OCI-LY3 (cell line): ENCODE measurements around the gene JARID2.

Experiments
- H2AFZ ChIP-seq: fragments of 200-600, 300-600 bp; shearing (Covaris generic); 2 replicates; pipeline ENCODE4 v1.6.0; 2014; ENCODE audit warnings: antibody characterized with exemption, low read depth, low read length
- H3K27ac ChIP-seq: fragments of 200-600, 300-600 bp; sonication (generic); 2 replicates; pipeline ENCODE4 v1.5.1; 2014; ENCODE audit warnings: mild to moderate bottlenecking, low read length, moderate library complexity, mixed read lengths
- H3K27me3 ChIP-seq: fragments of 200-600, 300-600 bp; sonication (generic); 2 replicates; pipeline ENCODE4 v1.6.1; 2014; ENCODE audit warnings: low read depth, low read length, mixed read lengths
- H3K36me3 ChIP-seq: fragments of 200-600, 300-600 bp; sonication (generic); replicated peaks from 2 replicates; pipeline ENCODE3; 2014; ENCODE audit warnings: low read depth, low read length, mixed read lengths
- H3K4me1 ChIP-seq: fragments of 300-600, 200-600 bp; sonication (generic); 2 replicates; pipeline ENCODE4 v1.6.1; 2014; ENCODE audit warnings: low read length, mixed read lengths
- H3K4me2 ChIP-seq: fragments of 200-600, 300-600 bp; sonication (generic); 2 replicates; pipeline ENCODE4 v1.6.1; 2014; ENCODE audit warnings: low read length, mixed read lengths
- H3K4me3 ChIP-seq: fragments of 300-600, 200-600 bp; sonication (generic); 2 replicates; pipeline ENCODE4 v1.5.1; 2014; ENCODE audit warnings: antibody characterized with exemption, mild to moderate bottlenecking, low read length, moderate library complexity
- H3K79me2 ChIP-seq: fragments of 300-600, 200-600 bp; shearing (Covaris generic); 2 replicates; pipeline ENCODE4 v1.6.1; 2014; ENCODE audit warnings: mild to moderate bottlenecking, low read length, mixed read lengths
- H3K9ac ChIP-seq: fragments of 300-600, 200-600 bp; shearing (Covaris generic); 2 replicates; pipeline ENCODE4 v1.6.0; 2014; ENCODE audit warnings: mild to moderate bottlenecking, low read length, moderate library complexity
- H3K9me3 ChIP-seq: fragments of 200-600, 300-600 bp; shearing (Covaris generic); 2 replicates; pipeline ENCODE4 v1.6.1; 2014; ENCODE audit warnings: low read length, mixed read lengths; ENCODE audit not compliant: insufficient read depth
- H4K20me1 ChIP-seq: fragments of 200-600, 300-600 bp; sonication (generic); 2 replicates; pipeline ENCODE4 v1.6.1; 2016; ENCODE audit warnings: low read length, mixed read lengths; ENCODE audit not compliant: insufficient read depth
- EZH2phosphoT487 ChIP-seq: fragments of 200-600 bp; shearing (Covaris generic); IDR thresholded peaks from 2 replicates; pipeline ENCODE4 v1.6.1; 2018; ENCODE audit warnings: antibody characterized with exemption, mixed run types, low read depth
- TF ChIP-seq, protein P1 (sequence below): fragments of 200-600, 300-600 bp; sonication (generic); IDR thresholded peaks from 2 replicates; pipeline ENCODE4 v1.5.1; 2014; ENCODE audit warnings: antibody characterized with exemption, low read length, low read depth

Gene JARID2

DNA sequence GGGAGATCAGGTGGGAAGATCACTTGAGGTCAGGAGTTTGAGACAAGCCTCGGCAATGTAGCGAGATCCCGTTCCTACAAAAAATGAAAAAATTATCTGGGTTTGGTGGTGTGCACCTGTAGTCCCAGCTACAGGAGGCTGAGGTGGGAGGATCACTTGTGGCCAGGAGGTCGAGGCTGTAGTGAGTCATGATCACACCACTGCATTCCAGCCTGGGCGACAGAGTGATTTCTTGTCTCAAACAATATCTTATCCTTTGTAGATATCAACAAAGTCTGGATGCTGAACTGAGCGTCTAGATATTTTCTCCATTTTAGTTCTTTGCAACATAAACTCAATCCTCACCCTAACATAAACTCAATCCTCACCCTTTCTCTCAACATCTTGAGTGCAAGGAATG lies 219.3 kb downstream of the JARID2 start:
- Histone ChIP-seq H3K27me3 (no peaks in the 10 kb centered on the region), H4K20me1 (peaks cover 27% of the 10 kb centered on the region), H2AFZ (no peak overlapping the region), H3K27ac (no peak overlapping the region), H3K9me3 (no peaks in the 10 kb centered on the region), H3K9ac (no peak overlapping the region), H3K36me3 (no peaks in the 10 kb centered on the region), H3K4me3 (no peak overlapping the region), H3K79me2 (peaks cover 27% of the 10 kb centered on the region), H3K4me2 (no peak overlapping the region), H3K4me1 (no peaks in the 10 kb centered on the region)
- TF ChIP-seq, protein P1, sequence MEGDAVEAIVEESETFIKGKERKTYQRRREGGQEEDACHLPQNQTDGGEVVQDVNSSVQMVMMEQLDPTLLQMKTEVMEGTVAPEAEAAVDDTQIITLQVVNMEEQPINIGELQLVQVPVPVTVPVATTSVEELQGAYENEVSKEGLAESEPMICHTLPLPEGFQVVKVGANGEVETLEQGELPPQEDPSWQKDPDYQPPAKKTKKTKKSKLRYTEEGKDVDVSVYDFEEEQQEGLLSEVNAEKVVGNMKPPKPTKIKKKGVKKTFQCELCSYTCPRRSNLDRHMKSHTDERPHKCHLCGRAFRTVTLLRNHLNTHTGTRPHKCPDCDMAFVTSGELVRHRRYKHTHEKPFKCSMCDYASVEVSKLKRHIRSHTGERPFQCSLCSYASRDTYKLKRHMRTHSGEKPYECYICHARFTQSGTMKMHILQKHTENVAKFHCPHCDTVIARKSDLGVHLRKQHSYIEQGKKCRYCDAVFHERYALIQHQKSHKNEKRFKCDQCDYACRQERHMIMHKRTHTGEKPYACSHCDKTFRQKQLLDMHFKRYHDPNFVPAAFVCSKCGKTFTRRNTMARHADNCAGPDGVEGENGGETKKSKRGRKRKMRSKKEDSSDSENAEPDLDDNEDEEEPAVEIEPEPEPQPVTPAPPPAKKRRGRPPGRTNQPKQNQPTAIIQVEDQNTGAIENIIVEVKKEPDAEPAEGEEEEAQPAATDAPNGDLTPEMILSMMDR, result no peak
- TF ChIP-seq EZH2phosphoT487, result no peak

DNA sequence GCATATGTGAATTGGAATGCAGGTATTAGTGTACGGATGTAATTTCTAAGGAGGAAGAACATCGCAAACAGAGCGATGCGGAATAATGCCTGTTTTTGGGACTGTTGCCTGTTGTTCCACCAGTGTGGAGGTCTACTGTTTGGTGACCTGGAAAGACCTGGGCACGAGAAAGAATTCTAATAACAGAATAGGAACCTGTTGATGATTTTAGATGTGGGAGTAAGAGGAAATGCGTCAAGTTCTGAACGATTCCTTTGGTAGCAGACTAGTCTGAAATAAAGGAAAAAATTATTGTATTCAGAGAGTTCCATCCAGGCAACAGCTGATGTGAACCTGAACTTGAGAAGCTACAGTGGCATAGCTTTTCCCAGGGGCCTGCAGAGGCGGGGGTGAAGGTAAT lies 224.9 kb downstream of the JARID2 start:
- Histone ChIP-seq H3K4me2 (no peak overlapping the region), H4K20me1 (peaks cover 15% of the 10 kb centered on the region), H3K9me3 (no peaks in the 10 kb centered on the region), H3K4me3 (no peak overlapping the region), H3K4me1 (no peaks in the 10 kb centered on the region), H3K36me3 (peaks cover 3% of the 10 kb centered on the region), H3K27me3 (no peaks in the 10 kb centered on the region), H2AFZ (no peak overlapping the region), H3K79me2 (peaks cover 6% of the 10 kb centered on the region; the same call in 1 of the 2 replicates), H3K9ac (no peak overlapping the region), H3K27ac (no peak overlapping the region)
- TF ChIP-seq EZH2phosphoT487, result no peak
- TF ChIP-seq, protein P1, result no peak

DNA sequence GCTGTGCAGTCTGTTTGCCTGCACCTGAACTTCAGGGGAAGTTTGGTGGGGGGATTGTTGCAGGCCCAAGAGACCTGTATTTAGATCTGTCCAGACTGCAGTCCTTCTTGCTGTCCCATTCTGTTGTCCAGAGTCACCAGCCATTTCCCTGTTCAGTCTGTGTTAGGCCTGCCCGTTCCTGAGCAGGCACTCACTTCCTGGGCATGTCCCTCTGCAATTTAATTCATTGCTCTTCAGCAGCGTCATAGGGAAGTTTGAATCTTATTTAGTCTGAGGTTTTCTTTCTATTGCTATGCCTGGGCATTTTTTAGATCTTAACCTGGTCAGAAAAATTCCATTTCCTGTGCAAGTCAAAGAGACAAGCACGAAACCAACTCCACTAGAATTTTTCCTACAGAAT lies 226.8 kb downstream of the JARID2 start:
- Histone ChIP-seq H3K27me3 (no peaks in the 10 kb centered on the region), H3K4me1 (no peaks in the 10 kb centered on the region), H4K20me1 (peaks cover 16% of the 10 kb centered on the region), H3K79me2 (no peaks in the 10 kb centered on the region), H3K9me3 (no peaks in the 10 kb centered on the region), H3K36me3 (peaks cover 3% of the 10 kb centered on the region), H3K27ac (no peak overlapping the region), H3K4me2 (no peak overlapping the region), H3K4me3 (no peak overlapping the region), H3K9ac (no peak overlapping the region), H2AFZ (no peak overlapping the region)
- TF ChIP-seq, protein P1, result no peak
- TF ChIP-seq EZH2phosphoT487, result no peak

DNA sequence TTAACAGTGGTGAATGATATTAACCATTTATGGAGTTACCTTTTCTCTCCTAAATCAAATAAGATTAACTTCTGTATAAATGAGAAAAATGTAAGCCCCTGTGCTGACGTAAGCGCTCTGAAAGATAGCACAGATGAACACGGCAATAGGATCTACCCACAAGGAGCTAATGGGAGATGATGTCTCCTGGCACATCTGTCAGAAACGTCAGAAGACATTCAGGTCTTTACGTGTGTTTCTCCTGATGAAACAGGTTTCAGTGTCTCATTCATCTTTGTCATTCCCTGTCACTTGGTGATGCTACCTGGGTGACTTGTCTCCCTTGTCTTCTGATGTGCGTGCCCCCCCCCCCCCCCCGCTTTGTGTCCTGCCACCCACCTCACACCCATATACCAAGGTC lies 227.3 kb downstream of the JARID2 start:
- Histone ChIP-seq H3K36me3 (peaks cover 3% of the 10 kb centered on the region), H3K9me3 (no peaks in the 10 kb centered on the region), H3K4me1 (no peaks in the 10 kb centered on the region), H3K9ac (no peak overlapping the region), H2AFZ (no peak overlapping the region), H3K4me2 (no peak overlapping the region), H3K4me3 (no peak overlapping the region), H3K79me2 (no peaks in the 10 kb centered on the region; the same call in 1 of the 2 replicates), H4K20me1 (peaks cover 21% of the 10 kb centered on the region), H3K27ac (no peak overlapping the region), H3K27me3 (no peaks in the 10 kb centered on the region)
- TF ChIP-seq, protein P1, result no peak
- TF ChIP-seq EZH2phosphoT487, result no peak
